Uterus (tissue), 2 donors: Measurements from ENCODE around the gene MAP2.

Source experiments
- POLR2A ChIP-seq, 2 donors: fragments of 450-650 bp; IDR thresholded peaks; one replicate each; pipeline ENCODE4 v1.6.1; 2016; ENCODE audit warnings: antibody characterized with exemption in 2 of 2, mild to moderate bottlenecking in 1 of 2, moderate library complexity in 1 of 2
- TF ChIP-seq, protein P1 (sequence below), 4 experiments: fragments of 200-600 bp in 2 of 4; fragments of 450-650 bp in 2 of 4; sonication (generic) in 2 of 4; IDR thresholded peaks; one replicate each; pipeline ENCODE4 v1.5.1; 2016 to 2019; ENCODE audit warnings: antibody characterized with exemption in 4 of 4, mild to moderate bottlenecking in 2 of 4, moderate library complexity in 1 of 4

DNA sequence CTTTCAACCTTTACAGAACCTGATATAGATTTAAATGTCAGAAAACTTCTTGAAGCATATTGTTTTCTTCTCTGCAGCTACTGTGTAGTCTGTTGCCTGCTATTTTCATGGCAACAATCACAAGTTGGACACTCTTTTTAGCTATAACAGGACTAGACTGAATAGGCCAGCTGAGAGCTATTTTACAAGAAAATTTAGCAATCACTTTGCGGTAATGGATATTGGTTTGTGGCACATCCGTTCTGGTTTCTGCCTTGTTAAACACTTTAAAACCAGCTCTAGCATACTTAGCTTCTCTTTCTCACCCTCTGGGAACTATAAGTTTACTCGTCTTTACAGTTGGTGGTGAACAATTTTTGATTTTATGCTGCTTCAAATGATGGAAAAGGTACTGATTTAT is 125.7 kb downstream of the MAP2 start:
- TF ChIP-seq POLR2A (IDR thresholded peaks at IDR 0.05): no peak
- TF ChIP-seq, protein P1, sequence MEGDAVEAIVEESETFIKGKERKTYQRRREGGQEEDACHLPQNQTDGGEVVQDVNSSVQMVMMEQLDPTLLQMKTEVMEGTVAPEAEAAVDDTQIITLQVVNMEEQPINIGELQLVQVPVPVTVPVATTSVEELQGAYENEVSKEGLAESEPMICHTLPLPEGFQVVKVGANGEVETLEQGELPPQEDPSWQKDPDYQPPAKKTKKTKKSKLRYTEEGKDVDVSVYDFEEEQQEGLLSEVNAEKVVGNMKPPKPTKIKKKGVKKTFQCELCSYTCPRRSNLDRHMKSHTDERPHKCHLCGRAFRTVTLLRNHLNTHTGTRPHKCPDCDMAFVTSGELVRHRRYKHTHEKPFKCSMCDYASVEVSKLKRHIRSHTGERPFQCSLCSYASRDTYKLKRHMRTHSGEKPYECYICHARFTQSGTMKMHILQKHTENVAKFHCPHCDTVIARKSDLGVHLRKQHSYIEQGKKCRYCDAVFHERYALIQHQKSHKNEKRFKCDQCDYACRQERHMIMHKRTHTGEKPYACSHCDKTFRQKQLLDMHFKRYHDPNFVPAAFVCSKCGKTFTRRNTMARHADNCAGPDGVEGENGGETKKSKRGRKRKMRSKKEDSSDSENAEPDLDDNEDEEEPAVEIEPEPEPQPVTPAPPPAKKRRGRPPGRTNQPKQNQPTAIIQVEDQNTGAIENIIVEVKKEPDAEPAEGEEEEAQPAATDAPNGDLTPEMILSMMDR (IDR thresholded peaks at IDR 0.05): no peak
